MM.1S (cell line): Measurements from ENCODE around the gene MYO9B.

Experiments used
- DNase-seq: peaks from one replicate; pipeline ENCODE4 v3.0.0-alpha.2; 2015
- H2AFZ ChIP-seq: fragments of 300-600 bp; sonication (generic); 2 replicates; pipeline ENCODE4 v1.6.0; 2016; ENCODE audit warnings: antibody characterized with exemption, low read length
- H3F3A ChIP-seq: fragments of 300-600 bp; sonication (generic); 2 replicates; pipeline ENCODE4 v1.6.1; 2016; ENCODE audit warnings: mild to moderate bottlenecking, antibody characterized with exemption, low read length, moderate library complexity, mixed read lengths; ENCODE audit not compliant: insufficient read depth
- H3K27ac ChIP-seq: fragments of 300-600 bp; sonication (generic); 2 replicates; pipeline ENCODE4 v1.5.1; 2016; ENCODE audit warnings: mild to moderate bottlenecking, low read length
- H3K27me3 ChIP-seq: fragments of 300-600 bp; sonication (generic); replicated peaks from 2 replicates; pipeline ENCODE4 v1.6.0; 2016; ENCODE audit warnings: low read length; ENCODE audit not compliant: insufficient read depth
- H3K36me3 ChIP-seq: fragments of 300-600 bp; sonication (generic); replicated peaks from 2 replicates; pipeline ENCODE4 v1.6.1; 2016; ENCODE audit warnings: mild to moderate bottlenecking, low read length, mixed read lengths; ENCODE audit not compliant: insufficient read depth
- H3K4me1 ChIP-seq: fragments of 300-600 bp; sonication (generic); 2 replicates; pipeline ENCODE4 v1.6.1; 2016; ENCODE audit warnings: low read length, mixed read lengths
- H3K4me2 ChIP-seq: fragments of 300-600 bp; sonication (generic); 2 replicates; pipeline ENCODE4 v1.6.0; 2016; ENCODE audit warnings: low read depth, low read length
- H3K4me3 ChIP-seq: fragments of 300-600 bp; sonication (generic); 2 replicates; pipeline ENCODE4 v1.5.1; 2016; ENCODE audit warnings: low read length, mixed read lengths
- H3K79me2 ChIP-seq: fragments of 300-600 bp; sonication (generic); 2 replicates; pipeline ENCODE4 v1.6.1; 2016; ENCODE audit warnings: mixed run types, low read length, mixed read lengths
- H3K9ac ChIP-seq: fragments of 300-600 bp; sonication (generic); 2 replicates; pipeline ENCODE4 v1.6.1; 2016; ENCODE audit warnings: low read length, mixed read lengths
- H3K9me2 ChIP-seq: fragments of 300-600 bp; sonication (generic); replicated peaks from 2 replicates; pipeline ENCODE4 v1.6.1; 2016; ENCODE audit warnings: mild to moderate bottlenecking, low read length, mixed read lengths; ENCODE audit not compliant: insufficient read depth
- H3K9me3 ChIP-seq: fragments of 300-600 bp; sonication (generic); replicated peaks from 2 replicates; pipeline ENCODE4 v1.6.1; 2016; ENCODE audit warnings: mild to moderate bottlenecking, low read length, mixed read lengths; ENCODE audit not compliant: insufficient read depth
- H4K20me1 ChIP-seq: fragments of 300-600 bp; sonication (generic); 2 replicates; pipeline ENCODE4 v1.6.1; 2016; ENCODE audit warnings: mild to moderate bottlenecking, low read length, moderate library complexity, mixed read lengths; ENCODE audit not compliant: insufficient read depth
- EZH2 ChIP-seq: fragments of 300-600 bp; sonication (generic); optimal IDR thresholded peaks from 2 replicates; pipeline ENCODE3; 2017; ENCODE audit warnings: low read depth, mild to moderate bottlenecking, antibody characterized with exemption, low read length, mixed read lengths
- EZH2phosphoT487 ChIP-seq: fragments of 300-600 bp; sonication (generic); IDR thresholded peaks from 2 replicates; pipeline ENCODE4 v1.6.1; 2018; ENCODE audit warnings: antibody characterized with exemption, low read length
- TF ChIP-seq, protein P1 (sequence below): fragments of 300-600 bp; sonication (generic); IDR thresholded peaks from 2 replicates; pipeline ENCODE4 v1.5.1; 2016; ENCODE audit warnings: antibody characterized with exemption, low read length, mixed read lengths

The MYO9B gene

DNA sequence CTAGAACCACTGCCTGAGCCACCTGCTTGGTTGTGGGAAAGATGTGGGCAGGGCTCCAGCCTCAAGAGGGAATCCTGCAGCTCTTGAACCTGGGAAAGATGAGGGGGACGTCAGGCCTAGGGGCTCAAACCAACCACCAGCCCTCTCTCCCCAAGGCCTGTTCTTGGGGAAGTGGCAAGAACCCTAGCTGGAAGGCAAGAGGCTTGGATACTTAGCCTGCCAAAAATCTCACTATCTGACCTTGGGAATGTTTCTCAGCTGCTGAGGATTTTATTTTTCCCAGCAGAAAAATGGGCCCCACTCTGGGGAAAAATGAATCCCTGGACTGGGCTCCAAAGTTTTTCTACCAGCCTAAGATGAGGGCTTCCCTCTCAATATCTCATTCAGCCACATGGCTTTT lies 184.4 kb downstream of the MYO9B start:
- Histone ChIP-seq H4K20me1 (no peaks in the 10 kb centered on the region), H3K36me3 (no peaks in the 10 kb centered on the region), H2AFZ (no peak overlapping the region), H3K9me3 (no peaks in the 10 kb centered on the region), H3F3A (no peaks in the 10 kb centered on the region), H3K9ac (no peak overlapping the region), H3K27me3 (peaks cover 19% of the 10 kb centered on the region), H3K79me2 (no peaks in the 10 kb centered on the region), H3K4me2 (no peak overlapping the region), H3K4me1 (no peaks in the 10 kb centered on the region), H3K9me2 (no peaks in the 10 kb centered on the region), H3K27ac (no peak overlapping the region), H3K4me3 (no peak overlapping the region)
- DNase-seq = no peak
- TF ChIP-seq EZH2 = no peak
- TF ChIP-seq, protein P1, sequence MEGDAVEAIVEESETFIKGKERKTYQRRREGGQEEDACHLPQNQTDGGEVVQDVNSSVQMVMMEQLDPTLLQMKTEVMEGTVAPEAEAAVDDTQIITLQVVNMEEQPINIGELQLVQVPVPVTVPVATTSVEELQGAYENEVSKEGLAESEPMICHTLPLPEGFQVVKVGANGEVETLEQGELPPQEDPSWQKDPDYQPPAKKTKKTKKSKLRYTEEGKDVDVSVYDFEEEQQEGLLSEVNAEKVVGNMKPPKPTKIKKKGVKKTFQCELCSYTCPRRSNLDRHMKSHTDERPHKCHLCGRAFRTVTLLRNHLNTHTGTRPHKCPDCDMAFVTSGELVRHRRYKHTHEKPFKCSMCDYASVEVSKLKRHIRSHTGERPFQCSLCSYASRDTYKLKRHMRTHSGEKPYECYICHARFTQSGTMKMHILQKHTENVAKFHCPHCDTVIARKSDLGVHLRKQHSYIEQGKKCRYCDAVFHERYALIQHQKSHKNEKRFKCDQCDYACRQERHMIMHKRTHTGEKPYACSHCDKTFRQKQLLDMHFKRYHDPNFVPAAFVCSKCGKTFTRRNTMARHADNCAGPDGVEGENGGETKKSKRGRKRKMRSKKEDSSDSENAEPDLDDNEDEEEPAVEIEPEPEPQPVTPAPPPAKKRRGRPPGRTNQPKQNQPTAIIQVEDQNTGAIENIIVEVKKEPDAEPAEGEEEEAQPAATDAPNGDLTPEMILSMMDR = no peak
- TF ChIP-seq EZH2phosphoT487 = no peak

DNA sequence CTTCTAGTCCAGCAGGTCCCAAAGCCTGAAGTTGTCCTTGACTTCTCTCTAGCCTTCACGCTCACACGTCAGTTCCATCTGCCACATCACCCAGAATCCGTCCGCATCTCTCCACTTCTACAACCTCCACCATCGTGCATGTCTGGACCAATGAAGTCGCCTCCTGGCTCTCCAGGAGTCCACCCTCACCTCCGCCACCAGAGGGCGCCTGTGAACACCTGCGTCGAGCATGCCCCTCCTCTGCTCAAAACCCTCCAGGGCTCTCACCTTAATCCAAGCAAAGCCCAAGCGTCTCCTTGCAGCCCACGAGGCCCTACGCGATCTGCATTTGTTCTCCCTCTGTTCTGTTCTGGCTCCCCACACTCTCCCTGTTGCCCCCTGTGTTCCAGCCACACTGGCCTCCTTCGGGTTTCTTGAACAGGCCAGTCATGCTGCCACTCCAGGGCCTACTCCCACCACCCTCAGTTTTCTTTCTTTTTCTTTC lies 185.3 kb downstream of the MYO9B start:
- Histone ChIP-seq H3K36me3 (no peaks in the 10 kb centered on the region), H3K4me1 (peaks cover under 1% of the 10 kb centered on the region; the same call in 1 of the 2 replicates), H3K79me2 (no peaks in the 10 kb centered on the region), H3K9me2 (no peaks in the 10 kb centered on the region), H2AFZ (peak overlapping the region; percentile 32; the same call in 1 of the 2 replicates), H3K4me2 (peak overlapping the region; percentile 12; the same call in 1 of the 2 replicates), H3K4me3 (no peak overlapping the region), H4K20me1 (no peaks in the 10 kb centered on the region), H3K27ac (no peak overlapping the region), H3K27me3 (peaks cover 9% of the 10 kb centered on the region), H3F3A (no peaks in the 10 kb centered on the region), H3K9ac (peak overlapping the region; percentile 15; the same call in 1 of the 2 replicates), H3K9me3 (no peaks in the 10 kb centered on the region)
- TF ChIP-seq EZH2phosphoT487 = no peak
- TF ChIP-seq, protein P1 = peak; percentile 97
- DNase-seq = peak; percentile 89

DNA sequence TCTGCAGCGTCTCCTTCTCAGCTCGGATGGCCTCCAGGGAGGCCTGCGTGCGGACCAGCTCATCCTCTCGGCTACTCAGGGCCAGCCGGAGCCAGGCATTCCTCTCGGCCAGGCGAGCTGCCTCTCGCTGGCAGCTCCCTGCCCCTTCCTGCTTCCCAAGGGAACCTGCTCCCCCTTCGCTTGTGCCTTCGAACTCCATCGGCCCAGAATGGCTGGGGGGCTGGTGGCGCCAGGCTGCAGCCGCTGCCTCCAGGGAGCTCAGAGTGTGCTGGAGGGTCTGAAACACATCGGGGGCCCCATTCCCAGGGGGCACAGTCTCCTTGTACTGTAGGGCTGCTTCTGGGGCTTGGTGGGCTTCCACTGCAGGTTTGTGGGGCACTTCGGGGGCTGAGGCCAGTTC lies 187.0 kb downstream of the MYO9B start:
- Histone ChIP-seq H3K9me2 (no peaks in the 10 kb centered on the region), H2AFZ (no peak overlapping the region), H3K4me3 (no peak overlapping the region), H3K9me3 (no peaks in the 10 kb centered on the region), H3K9ac (no peak overlapping the region), H3K79me2 (peaks cover 2% of the 10 kb centered on the region), H3K4me1 (peaks cover 5% of the 10 kb centered on the region; the same call in 1 of the 2 replicates), H3K4me2 (no peak overlapping the region), H3K27me3 (no peaks in the 10 kb centered on the region; the same call in 1 of the 2 replicates), H3K27ac (no peak overlapping the region), H3F3A (peaks cover 8% of the 10 kb centered on the region; the same call in 1 of the 2 replicates), H3K36me3 (no peaks in the 10 kb centered on the region), H4K20me1 (no peaks in the 10 kb centered on the region)
- no peak for DNase-seq
- TF ChIP-seq, protein P1 = no peak
- TF ChIP-seq EZH2phosphoT487 = no peak
- no peak for TF ChIP-seq EZH2
